ENCODE data around the gene VAC14.
"Not testable (repeated sequence)": the region's sequence is repeated elsewhere in the genome, so short reads cannot be mapped to it uniquely, and the experiment has no call there.

VAC14 gene

DNA sequence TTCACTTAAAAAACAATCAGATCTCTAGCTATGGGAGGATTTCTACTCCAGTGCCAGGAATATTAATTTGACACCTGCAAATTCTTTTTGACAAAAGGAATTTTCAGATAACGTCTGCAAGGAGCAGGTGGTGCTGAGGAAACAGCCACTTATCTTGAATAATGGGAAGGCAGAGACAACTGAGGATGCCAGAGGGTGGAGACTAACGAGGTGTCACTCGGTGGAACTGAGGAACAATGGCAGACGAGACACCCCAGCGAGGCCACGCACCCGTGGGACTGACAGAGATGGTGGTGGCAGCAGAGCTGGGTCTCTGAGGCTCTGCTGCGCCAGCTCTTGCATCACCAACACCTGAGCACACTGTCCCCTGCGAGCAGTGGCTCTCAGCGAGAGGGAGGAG, 42.2 kb downstream of the VAC14 start:
- no peak for DNase-seq

DNA sequence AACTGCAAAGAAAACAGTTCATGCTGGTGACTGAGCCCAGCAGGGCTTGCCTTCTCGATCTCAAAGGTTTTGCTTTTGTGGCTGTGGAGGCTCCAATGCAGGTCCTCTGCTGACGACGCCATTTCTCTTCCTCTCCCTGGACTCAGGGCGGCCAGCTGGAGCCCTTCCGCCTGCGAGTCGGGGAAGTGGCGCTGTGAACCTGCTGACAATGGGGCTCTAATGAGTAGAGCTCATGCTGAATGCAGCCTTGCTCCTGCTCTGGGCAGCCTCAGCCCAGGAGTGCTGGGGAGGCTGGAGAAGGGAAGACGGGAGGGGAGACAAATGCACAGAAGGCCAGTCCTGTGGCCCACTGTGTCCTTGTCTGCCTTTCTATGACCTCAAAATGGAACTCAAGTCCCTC, 43.8 kb downstream of the VAC14 start:
- DNase-seq: no peak

DNA sequence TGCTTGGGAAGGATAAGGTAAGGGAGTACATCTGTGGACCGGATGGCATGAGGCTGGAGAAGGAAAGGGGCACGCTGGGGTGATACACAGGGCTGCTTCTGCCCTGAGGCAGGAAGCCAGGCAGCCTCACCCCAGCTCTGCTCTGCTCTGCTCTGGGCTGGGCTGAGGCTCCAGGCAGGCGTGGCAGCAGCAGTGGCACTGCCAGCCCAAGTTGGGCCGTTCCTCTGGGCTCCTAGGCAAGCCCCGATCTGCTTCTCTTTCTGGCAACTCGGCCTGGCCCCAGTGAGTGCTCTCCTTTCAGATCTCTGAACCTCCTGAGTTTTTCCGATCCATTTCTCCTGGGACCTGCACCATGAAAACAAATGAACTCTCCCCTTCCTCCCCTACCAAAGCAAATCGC, 44.9 kb downstream of the VAC14 start:
- no peak for DNase-seq

DNA sequence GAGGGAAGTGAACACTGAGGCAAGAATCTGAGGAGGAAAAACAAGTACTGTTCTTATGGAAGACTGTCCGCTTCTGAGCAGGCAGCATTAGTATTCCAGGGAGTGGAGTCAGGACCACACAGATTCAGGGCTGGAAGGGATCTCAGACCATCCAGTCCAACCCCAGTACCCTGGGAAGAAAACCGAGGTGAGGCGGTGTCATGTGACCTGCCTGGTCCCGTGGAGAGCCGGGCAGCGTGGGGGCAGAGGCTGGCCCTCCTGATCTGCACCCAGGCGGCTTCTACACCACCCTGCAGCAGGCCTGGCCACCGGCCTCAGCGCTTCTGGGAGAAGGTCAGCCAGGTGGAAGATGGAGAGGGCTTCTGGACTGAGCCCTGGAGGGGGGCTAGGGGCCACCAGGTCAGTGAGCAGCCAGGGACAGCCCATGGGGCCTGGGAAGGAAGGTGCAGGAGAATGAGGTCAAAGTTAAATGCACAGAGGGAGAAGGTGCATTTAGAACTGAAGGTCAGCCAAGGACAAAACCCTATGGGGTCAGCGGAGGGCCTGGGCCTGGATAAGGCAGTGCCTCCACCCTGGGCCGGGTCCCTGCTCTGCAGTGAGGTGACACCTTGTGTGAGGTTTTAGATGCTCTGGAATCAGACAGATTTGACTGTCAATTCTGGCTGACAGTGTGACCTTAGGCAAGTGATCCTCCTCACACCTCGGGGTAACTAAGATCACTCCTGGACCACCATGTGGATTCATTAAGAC, 45.9 kb downstream of the VAC14 start:
- no peak for DNase-seq

DNA sequence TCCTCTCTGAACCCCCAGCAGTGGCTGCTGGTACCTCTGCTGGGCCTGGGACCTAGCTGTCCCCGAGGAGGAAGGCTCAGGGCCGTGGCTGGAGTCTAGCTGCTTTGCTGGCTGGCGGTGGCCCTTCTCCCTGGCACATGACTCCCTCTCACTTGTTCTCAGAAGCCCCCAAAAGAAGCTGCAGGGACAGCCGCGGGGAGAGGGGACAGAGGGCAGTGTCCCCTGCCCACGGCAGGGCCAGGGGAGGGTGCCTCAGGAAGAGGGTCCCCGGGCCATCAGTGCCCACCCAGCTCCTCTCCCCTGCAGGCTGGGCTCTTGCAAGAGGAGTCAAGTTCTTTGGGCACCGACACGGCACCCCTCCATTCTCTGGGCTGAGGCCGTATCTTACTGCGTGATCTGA, 46.6 kb downstream of the VAC14 start:
- no peak for DNase-seq

DNA sequence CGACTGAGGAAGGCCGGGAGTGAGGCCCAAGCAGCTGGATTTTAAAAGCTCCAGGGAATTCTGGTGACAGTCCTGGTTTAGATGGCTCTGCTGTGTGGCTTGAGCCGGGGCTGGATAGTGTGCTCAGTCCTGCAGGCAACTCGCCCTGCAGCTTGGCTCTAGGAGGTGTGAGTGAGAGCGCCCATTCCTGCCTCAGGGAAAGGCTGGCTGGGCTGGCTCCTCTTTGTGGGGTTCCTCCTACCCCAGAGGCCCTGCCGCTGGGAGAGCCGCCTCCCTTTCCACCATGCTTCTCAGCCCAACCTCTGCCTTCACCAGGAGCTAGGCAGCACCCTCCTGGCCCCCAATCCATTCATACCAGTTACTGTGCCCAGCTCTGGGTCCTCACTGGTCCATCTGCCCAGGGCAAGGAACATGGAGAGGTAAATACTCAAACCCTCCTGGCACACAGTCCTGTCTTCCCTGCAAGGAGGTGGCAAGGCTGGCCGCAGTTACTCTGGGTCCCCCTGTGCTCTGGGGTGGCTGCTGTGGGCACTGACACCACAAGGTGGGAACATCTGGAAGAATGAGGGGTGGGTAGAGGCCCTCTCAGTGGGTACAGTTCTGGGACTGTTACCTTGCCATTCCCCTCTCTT, 47.1 kb downstream of the VAC14 start:
- no peak for DNase-seq

DNA sequence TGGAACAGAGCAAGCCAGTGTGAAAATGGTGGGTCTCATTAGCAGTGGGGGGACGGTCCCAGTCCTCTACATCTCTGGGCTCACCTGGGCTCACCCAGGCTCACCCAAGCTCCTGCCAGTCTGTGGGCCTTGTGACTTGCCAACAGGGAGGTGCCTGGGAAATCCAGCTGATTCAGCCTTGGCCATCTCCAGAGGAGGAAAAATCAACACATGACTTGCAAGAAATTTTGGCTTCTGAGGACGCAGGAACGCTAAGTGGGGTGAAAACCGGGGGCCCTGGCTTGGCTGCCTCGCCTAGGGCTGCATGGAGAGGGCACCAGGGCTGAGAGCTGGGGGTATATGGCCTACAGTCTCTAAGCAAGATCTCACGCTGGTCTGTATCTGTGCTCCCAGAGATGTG, 47.7 kb downstream of the VAC14 start:
- no peak for DNase-seq

DNA sequence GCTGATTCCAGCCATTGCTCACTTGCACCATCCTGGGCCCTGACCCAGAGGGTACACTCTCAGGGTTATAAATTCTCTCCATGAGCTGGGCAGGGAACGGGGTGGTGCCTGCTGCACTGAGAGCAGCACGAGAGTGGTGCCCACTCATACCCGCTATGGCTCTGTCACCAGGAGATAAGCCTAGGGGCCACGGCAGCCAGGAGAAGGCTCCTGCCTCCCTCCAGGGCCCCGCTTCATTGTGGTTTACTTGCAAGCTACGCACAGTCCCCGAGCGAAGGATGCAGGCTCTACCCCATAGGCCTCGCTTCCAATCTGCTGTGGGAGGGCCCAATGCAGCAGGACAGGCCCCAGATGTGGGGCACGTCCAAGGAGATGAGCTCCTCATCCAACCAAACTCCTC, 48.5 kb downstream of the VAC14 start:
- DNase-seq: no peak

DNA sequence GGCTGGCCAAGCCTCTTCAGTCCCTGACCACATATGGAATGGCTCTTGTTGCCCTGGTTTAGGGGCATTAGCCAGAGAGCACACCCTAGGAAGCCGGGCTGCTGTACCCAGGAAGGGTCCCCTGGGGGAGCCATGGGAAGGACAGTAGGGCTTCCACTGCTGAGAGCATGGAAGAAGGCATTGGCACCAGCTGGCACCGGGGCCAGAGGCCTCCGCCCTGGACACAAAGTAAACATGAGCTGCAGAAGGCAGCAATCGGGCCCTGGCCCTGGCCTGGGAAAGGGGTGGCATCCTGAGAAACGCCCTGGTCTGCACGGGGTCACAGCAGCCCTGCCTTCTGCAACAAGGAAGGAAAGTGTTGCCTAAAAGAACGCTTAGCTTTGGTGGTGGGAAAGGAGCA, 49.4 kb downstream of the VAC14 start:
- no peak for DNase-seq

DNA sequence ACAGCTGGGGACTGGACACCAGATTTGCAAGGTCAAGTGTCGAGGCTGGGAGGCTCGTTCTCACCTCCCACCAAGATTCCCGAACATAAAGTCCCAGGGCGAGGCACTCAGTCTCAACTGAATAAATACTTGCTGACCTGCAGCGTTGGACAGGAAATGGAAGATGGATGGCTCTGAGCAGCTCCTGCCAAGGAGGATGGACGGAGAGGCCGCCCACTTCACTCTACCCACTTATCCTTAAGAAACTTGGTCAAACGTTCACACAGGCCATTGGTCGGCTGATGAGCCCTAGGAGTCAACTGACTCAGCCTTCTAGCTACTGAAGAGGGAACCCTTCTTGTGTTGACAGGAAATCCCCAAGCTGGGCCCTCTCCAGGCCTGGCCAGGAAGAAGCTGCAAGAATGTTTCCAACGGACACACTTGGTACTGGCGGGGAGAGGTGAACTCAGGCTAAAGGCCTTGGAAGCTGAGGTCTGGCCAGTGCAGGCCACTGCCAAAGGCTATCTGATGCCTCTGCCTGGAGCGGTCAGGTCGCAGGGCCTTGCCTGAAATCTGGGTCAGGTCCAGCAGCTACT, 50.0 kb downstream of the VAC14 start:
- DNase-seq: peak; percentile 70

DNA sequence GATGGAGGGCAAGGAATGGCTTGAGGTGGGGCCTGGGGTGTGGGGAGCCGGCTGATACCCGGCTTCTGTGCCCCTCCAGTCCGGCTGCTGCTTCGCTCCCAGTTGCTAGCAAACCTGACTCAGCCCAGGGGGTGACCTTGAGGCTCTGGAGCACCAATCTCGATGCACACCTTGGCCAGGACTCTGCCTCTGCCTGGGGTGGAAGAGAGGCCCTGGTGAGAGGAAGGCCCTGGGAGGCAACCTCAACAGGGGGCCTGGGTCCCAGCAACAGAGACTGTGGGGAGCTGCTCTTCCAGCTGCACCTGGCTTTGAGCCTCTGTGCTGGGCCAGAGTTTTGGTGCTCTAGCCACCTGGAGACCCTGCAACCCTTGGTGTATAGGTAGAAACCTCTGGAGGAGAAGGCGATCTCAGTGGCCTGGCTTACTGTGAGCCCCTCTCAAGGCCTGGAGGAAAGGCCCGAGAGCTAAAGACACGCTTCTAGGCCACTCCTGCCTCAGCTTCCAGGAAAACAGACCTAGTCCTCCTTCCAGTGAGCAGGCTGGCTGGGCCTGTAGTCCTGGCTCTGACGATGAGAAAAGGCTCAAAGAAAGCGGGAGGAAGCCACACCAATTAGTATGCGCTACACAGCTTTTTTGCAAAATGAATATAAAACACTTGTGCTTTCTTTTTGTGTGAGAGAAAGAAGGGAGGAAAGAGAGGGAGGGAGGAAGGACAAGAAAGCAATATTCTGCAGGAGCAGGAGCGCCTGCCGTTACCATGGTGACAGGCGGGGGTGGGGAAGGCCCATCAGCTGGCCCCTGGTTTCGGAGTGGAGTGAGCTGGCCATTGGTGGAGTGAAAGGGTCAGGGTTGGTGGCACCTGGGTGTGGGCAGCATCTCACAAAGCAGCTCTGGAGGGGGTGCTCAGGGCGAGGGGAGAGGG, 51.0 kb downstream of the VAC14 start:
- DNase-seq: no peak

DNA sequence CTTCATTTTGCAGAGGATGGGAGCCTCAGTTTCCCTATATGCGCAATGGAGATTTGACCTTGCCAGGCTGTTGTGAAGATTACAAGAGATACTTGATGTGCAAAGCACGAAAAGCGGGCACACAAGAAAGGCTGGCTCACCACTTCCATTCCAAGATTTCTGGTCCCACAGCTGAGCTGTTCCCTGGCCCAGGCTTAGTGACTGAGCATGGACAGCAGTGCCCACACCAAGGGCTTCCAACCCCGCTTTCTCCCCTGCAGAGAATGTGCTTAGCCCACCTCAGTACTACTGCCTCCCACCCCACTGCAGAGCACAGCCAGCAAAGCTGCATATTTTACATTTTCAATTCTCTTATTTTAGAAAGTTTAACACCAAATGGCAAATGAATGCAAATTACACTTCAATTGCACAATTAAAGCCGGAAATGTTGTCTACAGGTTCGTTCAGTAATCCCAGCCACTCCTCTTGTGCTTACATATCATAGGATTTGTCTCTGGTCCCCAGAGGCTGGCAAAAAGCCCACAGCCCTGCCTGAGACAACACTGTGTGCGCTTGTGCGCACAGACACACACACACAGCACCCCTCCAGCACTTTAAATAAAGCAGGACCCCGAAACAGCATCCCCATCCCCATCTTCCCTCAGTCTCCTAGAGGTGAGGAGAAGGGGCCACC, 51.8 kb downstream of the VAC14 start:
- no peak for DNase-seq

DNA sequence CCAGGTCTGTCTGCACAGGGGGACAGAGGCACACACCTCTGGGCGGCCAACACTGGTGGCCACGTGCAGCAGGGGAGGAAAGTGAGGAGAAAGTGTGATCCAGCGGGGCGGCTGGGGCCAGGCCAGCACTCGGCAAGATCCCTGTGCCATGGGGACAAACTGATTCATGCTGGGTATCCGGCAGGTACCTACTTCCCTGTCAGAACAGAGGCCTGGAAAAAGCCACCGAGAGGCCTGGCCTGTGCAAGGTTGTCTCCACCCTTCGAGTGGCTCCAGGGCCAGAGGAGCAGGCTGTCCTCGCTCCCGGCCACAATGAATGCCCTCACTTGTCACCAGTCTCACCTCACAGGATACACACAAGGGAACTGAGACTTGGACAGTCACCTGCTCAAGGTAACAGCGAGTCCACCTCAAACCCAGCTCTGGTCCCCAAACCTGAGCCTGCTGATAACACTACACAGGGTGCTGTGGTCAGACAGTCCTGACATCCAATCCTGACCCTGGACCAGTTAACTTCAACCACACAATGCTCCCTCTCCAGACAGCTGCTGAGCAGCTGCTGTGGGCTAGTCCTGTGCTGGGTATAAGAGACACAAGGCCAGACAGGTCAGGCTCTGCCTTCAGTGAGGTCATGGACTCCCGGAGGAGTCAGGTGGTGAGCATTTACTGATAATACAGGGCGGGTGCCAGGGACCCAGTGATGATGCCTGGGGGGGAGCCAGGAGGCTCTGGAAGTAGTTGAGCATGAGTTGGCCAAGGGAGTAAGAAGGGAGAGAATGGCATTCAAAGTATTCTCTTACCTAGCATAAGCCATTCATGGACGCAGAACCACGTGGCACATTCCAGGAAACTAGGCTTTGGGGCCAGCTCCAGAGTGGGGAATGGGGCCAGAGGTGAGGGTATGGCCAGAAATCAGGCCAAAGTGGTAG, 53.0 kb downstream of the VAC14 start:
- no peak for DNase-seq

DNA sequence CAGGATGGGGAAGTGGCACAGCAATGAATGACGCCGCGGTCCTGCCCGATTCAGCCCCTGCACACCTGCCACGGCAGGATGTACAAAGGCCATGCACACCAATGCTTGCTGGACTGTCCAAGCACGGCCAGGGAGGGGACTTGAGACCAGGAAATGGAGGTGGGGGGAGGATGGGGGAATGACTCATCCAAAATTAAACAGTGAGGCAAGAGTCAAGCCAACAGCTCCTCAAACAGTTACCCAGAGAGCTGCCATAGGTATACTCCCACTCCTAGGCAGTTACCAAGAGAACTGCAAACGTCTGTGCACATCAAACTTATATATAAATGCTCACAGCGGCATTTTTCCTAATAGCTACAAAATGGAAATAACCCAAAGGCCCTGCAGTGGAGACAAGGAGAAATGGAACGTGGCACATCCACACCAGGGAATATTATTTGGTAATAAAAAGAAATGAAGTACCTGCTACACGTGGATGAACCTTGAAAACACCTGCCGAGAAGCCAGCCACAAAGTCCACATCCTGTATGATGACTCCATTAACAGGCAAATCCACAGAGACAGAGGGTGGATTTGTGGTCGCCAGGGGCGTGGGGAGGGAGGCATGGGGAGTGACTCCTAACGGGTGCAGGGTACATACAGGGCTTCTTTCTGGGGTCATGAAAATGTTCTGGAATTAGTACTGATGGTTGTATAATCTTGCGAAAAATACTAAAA, 54.1 kb downstream of the VAC14 start:
- peak; percentile 45 for DNase-seq

DNA sequence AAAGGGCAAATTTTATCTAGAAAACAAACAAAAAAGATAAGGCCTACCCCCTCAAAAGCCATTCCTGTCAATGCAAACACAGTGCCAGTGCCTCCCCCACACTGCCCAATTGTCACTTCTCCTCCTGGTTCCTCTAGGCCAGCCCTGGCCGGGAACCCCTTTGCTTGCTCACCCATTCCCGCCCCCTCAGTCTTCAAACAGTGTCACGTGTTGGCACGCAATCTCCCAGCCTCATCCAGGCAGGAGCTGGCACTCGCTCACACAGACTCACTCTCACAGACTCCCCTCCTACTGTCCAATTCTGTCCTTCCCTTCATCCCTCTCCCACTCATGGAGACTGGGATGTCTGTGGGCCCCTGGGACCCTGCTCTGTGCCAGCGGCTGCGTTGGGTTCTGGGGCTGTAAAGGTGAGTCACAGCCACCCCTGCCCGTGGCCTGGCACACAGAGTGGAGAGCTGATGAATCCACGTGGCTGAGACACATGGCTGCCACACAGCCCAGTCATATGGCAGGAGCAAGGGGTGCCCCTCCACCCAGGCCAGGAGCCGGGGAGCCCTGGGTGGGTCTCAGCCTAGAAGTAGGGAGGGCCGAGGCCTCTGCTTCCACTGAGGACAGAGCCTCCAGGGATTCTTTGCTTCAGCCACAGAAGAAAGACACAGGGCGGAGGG, 54.8 kb downstream of the VAC14 start:
- DNase-seq: peak; percentile 89

DNA sequence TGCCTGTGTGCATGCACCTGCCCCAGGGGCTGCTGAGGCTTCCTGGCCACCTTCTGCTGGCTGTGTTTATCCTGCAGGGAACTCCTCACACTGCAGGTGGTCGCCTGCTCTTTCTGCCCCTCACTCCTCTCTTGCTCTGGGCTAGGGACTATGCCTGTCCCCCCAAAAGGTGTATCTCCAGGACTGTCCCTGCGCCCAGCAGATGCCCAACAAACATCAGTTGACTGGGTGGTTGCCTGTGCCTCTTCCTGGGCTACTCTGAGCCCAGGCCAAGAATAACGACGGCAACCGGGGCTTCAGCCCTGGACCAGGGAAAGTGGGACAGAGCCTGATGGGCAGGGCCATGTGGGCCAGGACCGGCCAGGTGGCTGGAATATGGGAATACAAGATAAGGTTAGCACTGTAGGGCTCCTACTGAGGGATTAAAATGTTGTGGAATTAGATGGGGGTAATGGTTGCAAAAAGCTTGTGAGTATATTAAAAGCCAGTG, 55.4 kb downstream of the VAC14 start:
- no peak for DNase-seq

DNA sequence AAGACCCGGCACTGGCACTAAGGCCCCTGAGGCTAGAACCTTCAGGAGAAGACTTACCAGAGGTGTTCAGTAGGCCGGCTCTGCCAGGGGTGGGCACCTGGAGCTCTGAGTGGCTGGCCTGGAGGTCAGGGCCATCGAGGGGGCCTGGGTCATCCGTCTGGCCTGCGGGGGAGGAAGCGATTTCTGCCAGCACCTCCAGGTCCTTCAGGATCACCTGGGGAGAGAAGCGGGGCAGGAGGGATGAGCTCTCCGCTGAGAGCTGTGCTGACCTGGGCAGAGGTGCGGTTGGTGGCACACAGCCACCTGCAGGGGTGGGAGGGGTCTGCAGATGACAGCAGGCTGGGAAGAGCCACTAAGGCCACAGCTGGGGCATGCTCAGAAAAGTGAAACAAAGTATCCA, 56.6 kb downstream of the VAC14 start:
- DNase-seq: no peak

DNA sequence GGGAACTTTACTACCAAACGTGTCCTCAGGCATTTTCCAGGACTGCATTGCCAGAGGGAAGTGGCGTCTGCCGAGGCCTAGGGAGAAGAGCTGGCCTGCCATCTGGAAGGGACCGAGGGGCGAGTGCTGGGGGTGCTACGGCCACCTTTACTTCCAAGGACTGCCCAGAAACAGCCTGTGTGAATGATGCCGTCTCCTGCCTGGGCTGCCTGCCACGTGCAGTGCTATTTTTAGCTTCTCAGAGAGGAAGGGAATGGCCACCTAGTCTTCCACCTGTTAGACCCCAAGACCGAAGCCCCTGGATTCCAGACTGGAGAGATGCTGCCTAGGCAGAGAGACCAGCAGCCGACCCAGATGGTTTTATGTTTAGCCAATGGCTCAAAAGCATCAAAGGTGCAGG, 57.2 kb downstream of the VAC14 start:
- no peak for DNase-seq

DNA sequence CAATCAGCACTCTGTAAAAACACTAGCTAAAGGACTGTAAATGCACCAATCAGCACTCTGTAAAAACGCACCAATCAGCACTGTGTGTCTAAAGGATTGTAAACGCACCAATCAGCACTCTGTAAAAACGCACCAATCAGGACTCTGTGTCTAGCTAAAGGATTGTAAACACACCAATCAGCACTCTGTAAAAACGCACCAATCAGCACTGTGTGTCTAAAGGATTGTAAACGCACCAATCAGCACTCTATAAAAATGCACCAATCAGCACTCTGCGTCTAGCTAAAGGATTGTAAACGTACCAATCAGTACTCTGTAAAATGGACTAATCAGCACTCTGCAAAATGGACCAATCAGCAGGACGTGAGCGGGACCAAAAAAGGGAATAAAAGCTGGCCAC, 58.0 kb downstream of the VAC14 start:
- DNase-seq: not testable (repeated sequence)

DNA sequence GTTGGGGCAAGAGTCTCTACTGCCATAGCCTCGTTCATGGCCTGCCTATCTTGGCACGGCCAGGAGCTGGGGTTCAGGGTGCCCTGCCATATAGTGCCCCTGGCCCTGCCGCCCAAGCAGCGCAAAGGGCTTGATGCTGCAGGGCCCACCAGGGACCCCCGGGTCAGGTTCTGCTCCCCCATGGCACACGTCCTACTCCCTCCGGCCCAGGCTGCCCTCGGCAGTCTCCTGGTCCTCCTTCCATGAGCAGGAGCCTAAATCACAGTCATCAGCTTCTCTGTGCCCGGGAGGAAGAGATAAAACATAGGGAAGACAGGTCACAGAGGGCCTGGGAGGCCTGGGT, 59.2 kb downstream of the VAC14 start:
- DNase-seq: no peak

Measured in suppressor macrophage treated with lipopolysaccharide for 4 hours (primary cell).